Colonic mucosa (tissue), 4 donors: Measurements from ENCODE around the gene SMU1. TPM values are rescaled to one million over a fixed set of nuclear protein-coding genes. Genes with fewer than 3 reads are reported as not detected.

Source experiments
- DNase-seq: peaks from one replicate; pipeline ENCODE4 v3.0.0-alpha.2; 2020
- H3K27ac ChIP-seq: fragments of 200-600 bp; one replicate; pipeline ENCODE4 v1.8.0; 2021
- H3K27me3 ChIP-seq: fragments of 200-600 bp; one replicate; pipeline ENCODE4 v1.8.0; 2021
- H3K36me3 ChIP-seq: fragments of 200-600 bp; one replicate; pipeline ENCODE4 v1.8.0; 2021
- H3K4me1 ChIP-seq: fragments of 200-600 bp; one replicate; pipeline ENCODE4 v1.8.0; 2021; ENCODE audit warnings: mild to moderate bottlenecking
- H3K4me3 ChIP-seq: fragments of 200-600 bp; one replicate; pipeline ENCODE4 v1.8.0; 2021
- H3K9ac ChIP-seq, 2 donors: one replicate each; pipeline ENCODE4 v1.7.0; 2013; ENCODE audit warnings: control low read depth in 2 of 2, low read depth in 2 of 2, low read length in 2 of 2
- H3K9me3 ChIP-seq: fragments of 200-600 bp; one replicate; pipeline ENCODE4 v1.8.0; 2021
- intact Hi-C: fragments of 100-400 bp; cut with DNase I; formaldehyde crosslinking; loops from one replicate; pipeline ENCODE4 v1.14.1; 2022
- total RNA-seq, 2 donors: library from RNA; stranded (reverse); fragmentation: NEBNext Ultra II Directional in 1 of 2; extraction: Animal tissue kit (Norgen Biotek cat#: 25700) in 1 of 2; gene quantifications; one replicate each; pipeline ENCODE4 v1.2.1, GENCODE V29; 2021
- TF ChIP-seq, protein P1 (sequence below): fragments of 200-600 bp; IDR thresholded peaks from one replicate; pipeline ENCODE4 v1.8.0; 2022; ENCODE audit warnings: antibody characterized with exemption, mild to moderate bottlenecking
- donor health status: healthy.
- donor health status: DM: no; HTN: no; CAD: no.
- donor health status: DM: no; HTN: no; CAD: no.

Gene SMU1
- total RNA-seq, 2 donors from 2014 or later, result 17.4 to 18.7 TPM

DNA sequence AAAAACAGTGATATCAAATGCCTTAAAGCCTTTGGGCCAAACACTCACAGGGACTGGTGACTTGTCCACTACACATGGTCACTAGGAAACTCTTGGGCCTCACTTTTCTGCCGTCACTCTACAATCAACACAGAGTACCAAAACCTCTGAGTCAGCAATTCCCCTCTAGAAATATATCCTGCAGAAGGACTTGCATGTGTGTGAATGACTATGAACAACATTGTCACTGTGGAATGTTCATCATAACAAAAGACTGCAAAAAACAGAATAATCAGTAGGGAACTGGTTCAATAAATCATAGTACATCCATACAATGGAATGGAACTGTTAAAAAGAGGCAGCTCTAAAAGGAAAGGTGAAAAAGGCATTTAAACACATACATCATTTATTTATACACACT, 44.1 kb upstream of the SMU1 start:
- Histone ChIP-seq H3K9ac (no peak overlapping the region), H3K27me3 (no peaks in the 10 kb centered on the region), H3K36me3 (no peaks in the 10 kb centered on the region), H3K4me3 (no peak overlapping the region), H3K4me1 (no peaks in the 10 kb centered on the region), H3K27ac (no peak overlapping the region), H3K9me3 (no peaks in the 10 kb centered on the region)
- intact Hi-C loops, result no loop called here
- no peak for DNase-seq
- TF ChIP-seq, protein P1, sequence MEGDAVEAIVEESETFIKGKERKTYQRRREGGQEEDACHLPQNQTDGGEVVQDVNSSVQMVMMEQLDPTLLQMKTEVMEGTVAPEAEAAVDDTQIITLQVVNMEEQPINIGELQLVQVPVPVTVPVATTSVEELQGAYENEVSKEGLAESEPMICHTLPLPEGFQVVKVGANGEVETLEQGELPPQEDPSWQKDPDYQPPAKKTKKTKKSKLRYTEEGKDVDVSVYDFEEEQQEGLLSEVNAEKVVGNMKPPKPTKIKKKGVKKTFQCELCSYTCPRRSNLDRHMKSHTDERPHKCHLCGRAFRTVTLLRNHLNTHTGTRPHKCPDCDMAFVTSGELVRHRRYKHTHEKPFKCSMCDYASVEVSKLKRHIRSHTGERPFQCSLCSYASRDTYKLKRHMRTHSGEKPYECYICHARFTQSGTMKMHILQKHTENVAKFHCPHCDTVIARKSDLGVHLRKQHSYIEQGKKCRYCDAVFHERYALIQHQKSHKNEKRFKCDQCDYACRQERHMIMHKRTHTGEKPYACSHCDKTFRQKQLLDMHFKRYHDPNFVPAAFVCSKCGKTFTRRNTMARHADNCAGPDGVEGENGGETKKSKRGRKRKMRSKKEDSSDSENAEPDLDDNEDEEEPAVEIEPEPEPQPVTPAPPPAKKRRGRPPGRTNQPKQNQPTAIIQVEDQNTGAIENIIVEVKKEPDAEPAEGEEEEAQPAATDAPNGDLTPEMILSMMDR, result no peak

DNA sequence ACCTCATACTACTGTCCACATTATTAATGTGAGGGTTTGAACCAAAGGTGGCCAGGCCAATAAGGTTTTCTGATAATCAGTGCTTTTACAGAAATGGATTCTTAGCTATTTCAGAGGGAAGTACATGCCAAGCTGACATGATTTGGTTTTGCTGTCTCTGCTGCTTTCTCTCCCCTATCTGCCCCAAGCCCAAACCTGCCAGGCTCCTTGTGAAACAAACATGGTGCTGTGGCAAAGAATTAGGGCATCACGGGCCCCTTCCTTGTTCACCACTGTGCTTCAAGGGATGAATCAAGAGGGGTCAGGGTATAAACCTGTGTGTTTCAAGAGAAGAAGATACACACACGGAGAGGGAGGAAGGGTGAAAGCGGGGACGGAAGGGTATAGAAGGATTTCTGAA, 41.3 kb upstream of the SMU1 start:
- peaks cover 6% of the 10 kb centered on the region for H3K36me3 ChIP-seq
- DNase-seq, result no peak

DNA sequence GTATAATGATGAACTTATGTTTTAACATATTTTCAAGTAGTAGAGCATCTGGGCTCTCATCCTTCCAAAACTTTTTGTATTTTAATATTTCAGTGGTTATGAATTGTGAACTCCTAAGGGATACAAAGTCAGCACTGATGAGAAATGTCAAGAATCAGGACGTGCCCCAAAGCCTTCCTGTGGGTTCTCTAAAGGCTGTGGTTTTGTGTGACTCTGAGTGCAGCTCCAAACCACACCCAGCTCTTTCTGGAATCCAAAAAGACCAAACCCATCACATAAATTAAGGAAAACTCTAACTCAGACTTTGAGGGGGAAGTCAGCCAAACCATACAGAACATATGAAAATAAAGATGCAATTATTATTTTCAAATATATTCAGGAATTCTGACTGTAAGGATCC, 40.8 kb upstream of the SMU1 start:
- H3K27me3 ChIP-seq, result no peaks in the 10 kb centered on the region
- no peak for DNase-seq
- H3K27ac ChIP-seq, result no peak overlapping the region
- no peaks in the 10 kb centered on the region for H3K4me1 ChIP-seq
- H3K36me3 ChIP-seq, result peaks cover 6% of the 10 kb centered on the region
- H3K9ac ChIP-seq, result no peak overlapping the region
- H3K4me3 ChIP-seq, result no peak overlapping the region
- intact Hi-C loops, result no loop called here
- TF ChIP-seq, protein P1, result no peak
- H3K9me3 ChIP-seq, result no peaks in the 10 kb centered on the region

More for the DNA sequence above, 41.3 kb upstream of the SMU1 start:
- H3K27ac ChIP-seq, result no peak overlapping the region
- no peaks in the 10 kb centered on the region for H3K4me1 ChIP-seq
- TF ChIP-seq, protein P1, result no peak
- H3K27me3 ChIP-seq, result no peaks in the 10 kb centered on the region
- no peak overlapping the region for H3K4me3 ChIP-seq
- no peaks in the 10 kb centered on the region for H3K9me3 ChIP-seq
- H3K9ac ChIP-seq, result no peak overlapping the region
- intact Hi-C loops, result no loop called here

DNA sequence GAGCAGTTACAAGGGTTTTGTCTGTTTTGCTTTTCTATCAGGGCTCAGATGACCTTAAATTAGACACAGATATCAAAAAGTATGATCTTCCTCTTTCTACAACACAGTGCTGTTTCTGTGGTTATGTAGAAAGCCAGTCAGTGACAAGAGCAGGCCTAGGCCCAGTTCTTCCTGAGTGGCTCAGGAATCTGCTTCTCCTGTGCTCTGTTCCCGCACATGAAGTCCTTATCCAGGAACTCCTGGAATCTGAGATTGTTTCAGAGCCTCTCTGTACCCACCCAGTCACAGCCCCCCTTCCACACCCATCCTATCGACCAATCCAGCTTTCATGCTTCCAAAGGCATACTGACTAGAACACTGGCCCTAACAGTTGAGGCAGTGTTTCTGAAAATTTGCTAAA, 40.4 kb upstream of the SMU1 start:
- no peaks in the 10 kb centered on the region for H3K4me1 ChIP-seq
- no peaks in the 10 kb centered on the region for H3K9me3 ChIP-seq
- no peaks in the 10 kb centered on the region for H3K27me3 ChIP-seq
- DNase-seq, result no peak
- intact Hi-C loops, result no loop called here
- TF ChIP-seq, protein P1, result no peak
- H3K27ac ChIP-seq, result no peak overlapping the region
- H3K9ac ChIP-seq, result no peak overlapping the region
- H3K4me3 ChIP-seq, result no peak overlapping the region
- H3K36me3 ChIP-seq, result peaks cover 6% of the 10 kb centered on the region

DNA sequence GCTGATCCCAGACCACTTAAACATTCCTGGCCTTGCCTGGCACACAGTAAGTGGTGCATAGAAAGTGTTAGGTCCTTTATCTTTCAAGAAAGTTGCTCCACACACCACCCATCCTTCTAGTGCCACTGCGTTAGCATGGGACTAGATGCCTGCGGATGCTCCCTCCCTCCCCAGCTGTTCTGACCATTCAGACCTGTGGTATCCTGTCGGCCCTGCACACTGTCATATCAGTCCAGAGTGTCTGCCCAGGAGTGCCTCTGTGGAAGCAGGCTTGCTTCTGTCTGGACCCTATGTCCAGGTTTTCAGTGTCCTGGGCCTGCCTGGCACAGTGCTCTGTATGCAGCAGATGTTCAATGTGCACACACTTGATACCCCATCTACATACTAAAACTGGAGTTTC, 38.3 kb upstream of the SMU1 start:
- TF ChIP-seq, protein P1, result no peak
- Histone ChIP-seq H3K9ac (no peak overlapping the region), H3K27ac (no peak overlapping the region), H3K4me1 (no peaks in the 10 kb centered on the region), H3K9me3 (no peaks in the 10 kb centered on the region), H3K36me3 (peaks cover 6% of the 10 kb centered on the region), H3K4me3 (no peak overlapping the region), H3K27me3 (no peaks in the 10 kb centered on the region)
- no peak for DNase-seq
- intact Hi-C loops, result no loop called here
